ENCODE measurements around the gene ALDH6A1.

ALDH6A1 gene

DNA sequence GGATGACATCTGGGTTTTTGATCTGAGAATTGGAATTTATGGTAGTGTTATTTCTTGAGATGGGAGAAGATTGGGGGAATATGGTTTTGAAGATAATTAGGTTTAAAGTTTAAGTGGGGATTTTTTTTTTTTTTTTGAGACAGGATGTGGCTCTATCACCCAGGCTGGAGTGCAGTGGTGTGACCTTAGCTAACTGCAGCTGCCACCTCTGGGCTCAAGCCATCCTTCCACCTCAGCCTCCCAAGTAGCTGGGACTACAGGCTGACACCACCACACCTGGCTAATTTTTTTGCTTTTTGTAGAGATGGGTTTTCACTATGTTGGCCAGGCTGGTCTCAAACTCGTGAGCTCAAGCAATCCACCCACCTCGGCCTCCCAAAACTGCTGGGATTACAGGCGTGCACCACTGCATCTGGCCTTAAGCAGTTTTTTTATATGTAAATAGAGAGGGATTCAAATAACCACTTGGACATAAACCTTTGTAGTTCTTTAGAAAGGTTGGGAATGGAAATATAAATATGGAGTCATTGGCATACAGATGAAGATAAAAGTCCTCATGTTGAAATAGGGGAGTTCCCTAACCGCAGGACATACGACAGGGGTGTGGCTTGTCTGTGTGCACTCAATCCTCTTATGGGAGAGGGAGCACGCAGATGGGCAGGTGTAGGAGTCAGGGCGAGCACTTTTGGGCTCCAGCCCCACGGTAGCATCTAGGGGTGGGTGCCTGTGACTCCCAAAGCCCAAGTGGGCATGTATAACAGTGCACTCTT, 5.2 kb upstream of the ALDH6A1 start:
- TF ChIP-seq, protein P1, sequence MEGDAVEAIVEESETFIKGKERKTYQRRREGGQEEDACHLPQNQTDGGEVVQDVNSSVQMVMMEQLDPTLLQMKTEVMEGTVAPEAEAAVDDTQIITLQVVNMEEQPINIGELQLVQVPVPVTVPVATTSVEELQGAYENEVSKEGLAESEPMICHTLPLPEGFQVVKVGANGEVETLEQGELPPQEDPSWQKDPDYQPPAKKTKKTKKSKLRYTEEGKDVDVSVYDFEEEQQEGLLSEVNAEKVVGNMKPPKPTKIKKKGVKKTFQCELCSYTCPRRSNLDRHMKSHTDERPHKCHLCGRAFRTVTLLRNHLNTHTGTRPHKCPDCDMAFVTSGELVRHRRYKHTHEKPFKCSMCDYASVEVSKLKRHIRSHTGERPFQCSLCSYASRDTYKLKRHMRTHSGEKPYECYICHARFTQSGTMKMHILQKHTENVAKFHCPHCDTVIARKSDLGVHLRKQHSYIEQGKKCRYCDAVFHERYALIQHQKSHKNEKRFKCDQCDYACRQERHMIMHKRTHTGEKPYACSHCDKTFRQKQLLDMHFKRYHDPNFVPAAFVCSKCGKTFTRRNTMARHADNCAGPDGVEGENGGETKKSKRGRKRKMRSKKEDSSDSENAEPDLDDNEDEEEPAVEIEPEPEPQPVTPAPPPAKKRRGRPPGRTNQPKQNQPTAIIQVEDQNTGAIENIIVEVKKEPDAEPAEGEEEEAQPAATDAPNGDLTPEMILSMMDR (IDR thresholded peaks at IDR 0.05; ENCODE audit: low read depth, low read length, missing control alignments) = no peak
- H3K4me3 ChIP-seq (ENCODE audit: low read depth, low read length) = no peak overlapping the region
- DNase-seq (ENCODE audit: low read depth) = no peak

DNA sequence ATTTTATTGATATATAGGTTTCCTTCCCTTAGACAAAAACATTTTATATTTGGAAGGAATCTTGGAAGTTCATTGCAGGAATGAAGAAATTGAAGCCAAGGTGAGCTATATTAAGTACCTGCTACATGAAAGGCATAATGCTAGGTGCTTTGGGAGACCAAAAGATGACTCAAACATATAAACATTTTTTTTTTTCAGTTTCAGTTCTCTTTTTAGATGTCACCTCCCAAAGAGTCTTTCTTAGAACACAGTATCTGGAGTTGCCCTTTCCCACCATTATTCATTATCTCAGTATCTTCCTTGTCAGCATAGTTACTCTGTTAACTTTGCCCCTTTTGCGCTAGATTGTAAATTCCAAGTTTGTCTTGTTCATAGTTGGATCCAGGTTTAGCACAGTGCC, 1.6 kb upstream of the ALDH6A1 start:
- peak overlapping the region; percentile 84 for H3K4me3 ChIP-seq (ENCODE audit: low read depth, low read length)
- TF ChIP-seq, protein P1 (IDR thresholded peaks at IDR 0.05; ENCODE audit: low read depth, low read length, missing control alignments) = no peak
- peak; percentile 46 for DNase-seq (ENCODE audit: low read depth)

DNA sequence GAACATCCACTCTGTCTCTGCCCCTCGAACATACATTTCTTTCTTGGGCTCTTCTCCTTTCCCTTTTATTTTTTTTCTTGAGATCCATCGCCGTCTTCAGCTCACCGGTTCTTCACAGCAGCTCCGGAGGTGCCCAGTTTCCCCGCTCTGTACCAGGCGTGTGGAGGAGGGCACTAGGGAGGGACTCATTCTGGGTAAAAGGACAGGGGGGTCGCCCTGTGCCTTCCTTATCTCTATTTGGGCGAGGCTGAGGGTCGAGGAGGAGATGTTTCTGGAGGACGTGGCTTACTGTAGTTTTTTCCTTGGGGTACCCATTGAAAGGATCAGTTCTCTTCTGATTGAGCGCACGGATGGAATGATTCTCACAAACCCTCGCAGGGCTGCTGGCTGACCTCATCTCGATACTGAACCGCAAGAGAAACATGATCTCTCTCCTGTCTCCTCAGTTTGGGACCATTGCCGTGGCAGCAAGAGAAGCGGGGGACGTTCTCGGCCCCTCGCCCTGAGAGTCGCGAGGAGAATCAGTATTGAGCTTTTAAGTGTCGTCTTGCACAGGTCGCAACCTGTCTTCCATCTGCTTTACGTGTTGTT, 889 bp upstream of the ALDH6A1 start:
- peak overlapping the region; percentile 84 for H3K4me3 ChIP-seq (ENCODE audit: low read depth, low read length)
- no peak for DNase-seq (ENCODE audit: low read depth)
- TF ChIP-seq, protein P1 (IDR thresholded peaks at IDR 0.05; ENCODE audit: low read depth, low read length, missing control alignments) = no peak

DNA sequence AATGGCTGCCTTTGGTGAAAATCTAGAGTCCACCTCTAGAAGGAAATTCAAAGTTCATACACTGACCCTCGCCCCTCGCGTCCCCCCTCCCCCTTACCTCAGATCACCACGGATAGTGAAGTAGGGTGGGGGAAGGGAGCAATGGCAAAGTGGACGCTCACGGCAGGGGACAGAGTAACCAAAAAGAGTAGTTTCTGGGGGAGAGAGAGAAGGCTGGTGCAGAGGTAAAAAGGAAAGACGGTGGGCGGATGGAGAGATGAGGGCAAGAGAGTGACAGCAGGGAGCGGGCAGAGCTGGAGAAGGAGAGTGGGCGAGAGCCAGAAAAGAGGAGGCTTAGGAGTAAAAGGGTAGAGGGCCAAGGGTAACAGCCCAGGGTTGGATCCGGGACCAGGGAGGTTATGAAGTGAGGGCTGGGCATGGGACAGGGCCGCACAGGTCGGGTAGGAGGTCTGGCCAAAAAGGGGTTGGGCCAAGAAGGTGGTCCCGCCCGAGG, 423 bp downstream of the ALDH6A1 start:
- no peak for DNase-seq (ENCODE audit: low read depth)
- H3K4me3 ChIP-seq (ENCODE audit: low read depth, low read length) = peak overlapping the region; percentile 84

DNA sequence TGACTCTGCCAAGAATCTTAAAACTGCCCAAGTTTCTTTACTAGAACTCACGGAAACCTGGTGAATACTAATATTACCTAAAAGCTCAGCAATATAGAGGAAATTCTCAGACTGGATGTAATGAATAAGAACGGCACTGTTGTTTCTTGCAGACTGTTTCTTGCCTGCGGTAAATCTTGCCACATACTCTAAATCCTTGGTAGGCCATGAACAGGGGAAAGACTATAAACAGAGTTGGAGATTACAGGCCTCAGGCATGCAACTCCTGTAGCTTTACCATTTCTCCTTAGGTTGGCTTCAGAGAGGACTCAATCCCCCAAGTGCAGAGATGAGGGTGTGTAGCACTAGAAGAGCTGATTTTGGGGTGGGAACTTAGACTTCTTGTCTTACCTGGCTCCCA, 1.1 kb downstream of the ALDH6A1 start:
- TF ChIP-seq, protein P1 (IDR thresholded peaks at IDR 0.05; ENCODE audit: low read depth, low read length, missing control alignments) = no peak
- H3K4me3 ChIP-seq (ENCODE audit: low read depth, low read length) = no peak overlapping the region; the same call in 1 of the 2 replicates
- no peak for DNase-seq (ENCODE audit: low read depth)

More for the DNA sequence above, 423 bp downstream of the ALDH6A1 start:
- TF ChIP-seq, protein P1 (IDR thresholded peaks at IDR 0.05; ENCODE audit: low read depth, low read length, missing control alignments) = no peak

DNA sequence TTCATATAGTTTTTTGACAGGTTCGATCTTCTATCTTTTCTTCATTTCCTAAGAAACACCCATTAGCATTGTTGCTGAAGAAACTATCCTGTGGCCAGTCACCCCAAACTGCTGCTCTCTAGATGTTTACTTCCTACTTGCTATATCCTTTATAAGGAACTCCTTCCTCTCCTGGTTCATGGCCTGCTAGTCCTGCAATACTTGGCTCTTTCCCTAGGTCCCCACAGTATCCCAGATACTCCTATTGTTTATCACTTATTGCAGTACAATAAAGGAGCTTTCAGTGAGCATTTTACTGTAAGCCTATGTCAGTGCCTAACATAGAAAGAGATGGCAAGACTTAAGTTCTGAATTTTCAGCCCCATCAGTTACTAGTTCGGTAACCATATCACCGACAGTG, 2.8 kb downstream of the ALDH6A1 start:
- no peak overlapping the region for H3K4me3 ChIP-seq (ENCODE audit: low read depth, low read length)
- no peak for DNase-seq (ENCODE audit: low read depth)
- TF ChIP-seq, protein P1 (IDR thresholded peaks at IDR 0.05; ENCODE audit: low read depth, low read length, missing control alignments) = no peak

All from GM12864 (cell line).